Endothelial cell of umbilical vein (primary cell): ENCODE results near the gene DIP2B. TPM values are rescaled to one million over a fixed set of nuclear protein-coding genes. Genes with fewer than 3 reads are reported as not detected.

Source experiments
- BruUV-seq: library from RNA; stranded (reverse); fragments of 400-500 nt; replicated peaks from 2 replicates; lab custom pipeline; 2021; lab: Mats Ljungman, UMichigan
- CTCF ChIA-PET: fragments of 300-600, 350-600 bp; sonication (Branson Sonifier 250); formaldehyde crosslinking; loops from one replicate; lab custom pipeline; 2021; ENCODE audit warnings: antibody characterized with exemption, inconsistent platforms; lab: Charles Lee
- POLR2A ChIA-PET: fragments of 300-600, 350-600 bp; sonication (Branson Sonifier 250); formaldehyde crosslinking; loops from one replicate; lab custom pipeline; 2021; ENCODE audit warnings: antibody characterized with exemption, inconsistent platforms; lab: Charles Lee
- DNase-seq: peaks from one replicate; pipeline ENCODE4 v3.0.0-alpha.2; 2011; ENCODE audit warnings: low read depth, low spot score
- FAIRE-seq: peaks from 2 replicates; lab custom pipeline; 2011; peaks lifted over from hg19 to GRCh38; lab: Jason Lieb, UNC
- H2AFZ ChIP-seq: 2 replicates; pipeline ENCODE4 v1.6.0; 2012; ENCODE audit warnings: low read depth, low read length, control low read depth, inconsistent platforms
- H3K27ac ChIP-seq: 2 replicates; pipeline ENCODE4 v1.5.1; 2011; ENCODE audit warnings: low read depth, mild to moderate bottlenecking, control low read depth, low read length, moderate library complexity; ENCODE audit not compliant: insufficient read depth
- H3K27me3 ChIP-seq, 2 experiments: 2 replicates each; pipeline versions ENCODE4 v1.6.0 to v1.6.1; 2011; ENCODE audit warnings: low read length in 2 of 2, mixed read lengths in 1 of 2; ENCODE audit not compliant: control insufficient read depth in 2 of 2, insufficient read depth in 2 of 2
- H3K36me3 ChIP-seq, 2 experiments: 2 replicates in 1 of 2; 3 replicates in 1 of 2; pipeline ENCODE4 v1.5.1; 2011; ENCODE audit warnings: low read length in 2 of 2, mild to moderate bottlenecking in 1 of 2, moderate library complexity in 1 of 2; ENCODE audit not compliant: control insufficient read depth in 2 of 2, insufficient read depth in 2 of 2; ENCODE audit errors: extremely low read depth in 1 of 2
- H3K4me1 ChIP-seq: 3 replicates; pipeline ENCODE4 v1.5.1; 2011; ENCODE audit warnings: mild to moderate bottlenecking, low read length; ENCODE audit not compliant: control insufficient read depth, insufficient read depth; ENCODE audit errors: extremely low read depth
- H3K4me2 ChIP-seq: 2 replicates; pipeline ENCODE4 v1.6.1; 2011; ENCODE audit warnings: low read length, control low read depth, mixed read lengths; ENCODE audit not compliant: insufficient read depth
- H3K4me3 ChIP-seq, 3 experiments: fragments of 200-600 bp in 1 of 3; sonication (generic), shearing (Covaris generic) in 1 of 3; replicated peaks in 1 of 3; 2 replicates each; pipeline ENCODE4 v1.5.1; 2011 to 2016; ENCODE audit warnings: control low read depth in 3 of 3, low read length in 3 of 3, mild to moderate bottlenecking in 2 of 3, inconsistent platforms in 1 of 3, low read depth in 1 of 3, moderate library complexity in 1 of 3; ENCODE audit not compliant: insufficient read depth in 1 of 3
- H3K79me2 ChIP-seq: 2 replicates; pipeline ENCODE4 v1.6.0; 2012; ENCODE audit warnings: low read length, inconsistent platforms; ENCODE audit not compliant: control insufficient read depth, insufficient read depth
- H3K9ac ChIP-seq: replicated peaks from 2 replicates; pipeline ENCODE3; 2011; ENCODE audit warnings: low read length, control low read depth; ENCODE audit not compliant: insufficient read depth; ENCODE audit errors: extremely low read depth
- H3K9me1 ChIP-seq: replicated peaks from 3 replicates; pipeline ENCODE4 v1.6.0; 2011; ENCODE audit warnings: mild to moderate bottlenecking, low read length; ENCODE audit not compliant: control insufficient read depth, insufficient read depth; ENCODE audit errors: extremely low read depth
- H3K9me3 ChIP-seq: replicated peaks from 2 replicates; pipeline ENCODE4 v1.5.1; 2012; ENCODE audit warnings: low read length, inconsistent platforms; ENCODE audit not compliant: control insufficient read depth, insufficient read depth
- H4K20me1 ChIP-seq: replicated peaks from 2 replicates; pipeline ENCODE3; 2011; ENCODE audit warnings: mild to moderate bottlenecking, low read length; ENCODE audit not compliant: control insufficient read depth, insufficient read depth; ENCODE audit errors: extremely low read depth
- CTCF ChIP-seq, 2 donors: IDR thresholded peaks; 1 replicate in 1 of 2; 2 replicates in 1 of 2; pipeline ENCODE4 v1.5.1; 2011; ENCODE audit warnings: low read length in 2 of 2, mild to moderate bottlenecking in 2 of 2, moderate library complexity in 2 of 2, control low read depth in 1 of 2, inconsistent platforms in 1 of 2, low read depth in 1 of 2; ENCODE audit not compliant: insufficient read depth in 1 of 2; ENCODE audit errors: extremely low read depth in 1 of 2
- EZH2 ChIP-seq: IDR thresholded peaks from 2 replicates; pipeline ENCODE4 v1.6.1; 2012; ENCODE audit warnings: borderline replicate concordance, low read depth, mild to moderate bottlenecking, moderate library complexity, low read length, inconsistent platforms; ENCODE audit not compliant: severe bottlenecking
- FOS ChIP-seq: IDR thresholded peaks from 2 replicates; pipeline ENCODE4 v1.6.1; 2011; ENCODE audit warnings: mild to moderate bottlenecking, low read length, moderate library complexity, borderline replicate concordance; ENCODE audit not compliant: insufficient read depth
- GATA2 ChIP-seq: IDR thresholded peaks from 2 replicates; pipeline ENCODE4 v1.7.0; 2011; ENCODE audit warnings: low read depth, mild to moderate bottlenecking, moderate library complexity, mixed read lengths, low read length; ENCODE audit not compliant: insufficient read length, insufficient read depth
- JUN ChIP-seq: IDR thresholded peaks from 2 replicates; pipeline ENCODE4 v1.6.1; 2011; ENCODE audit warnings: borderline replicate concordance, low read depth; ENCODE audit not compliant: insufficient read length, insufficient read depth
- MAX ChIP-seq: IDR thresholded peaks from 2 replicates; pipeline ENCODE4 v1.6.1; 2011; ENCODE audit not compliant: insufficient read depth, insufficient read length
- MYC ChIP-seq: IDR thresholded peaks from one replicate; pipeline ENCODE4 v1.6.1; 2011; ENCODE audit warnings: mild to moderate bottlenecking, low read depth, low read length
- POLR2A ChIP-seq: IDR thresholded peaks from 2 replicates; pipeline ENCODE4 v1.6.1; 2012; ENCODE audit warnings: low read depth, mild to moderate bottlenecking, control low read depth, low read length
- POLR2AphosphoS5 ChIP-seq: IDR thresholded peaks from 2 replicates; pipeline ENCODE4 v1.6.1; 2012; ENCODE audit warnings: low read depth, mild to moderate bottlenecking, control low read depth, low read length, moderate library complexity; ENCODE audit not compliant: insufficient read depth
- dilution Hi-C: fragments of 300-500 bp; cut with MboI; formaldehyde crosslinking; loops from one replicate; pipeline ENCODE4 v1.15.0; 2019; ENCODE audit warnings: low sequenced_read_pairs; ENCODE audit not compliant: extremely low pct_ligation_motif_present
- intact Hi-C: fragments of 100-400 bp; cut with micrococcal nuclease; formaldehyde crosslinking; loops from one replicate; pipeline ENCODE4 v1.10.0; 2022
- polyA plus RNA-seq, 4 experiments: library from polyadenylated mRNA; depleted of rRNA in 3 of 4; stranded (reverse) in 3 of 4; unstranded in 1 of 4; fragments of >200 nt; gene quantifications; 2 replicates each; pipeline versions ENCODE4 v1.2.1 to v1.2.3, GENCODE V29; 2011 to 2012; ENCODE audit warnings: missing spikeins in 1 of 4
- total RNA-seq: library from RNA; stranded (reverse); gene quantifications from 2 replicates; pipeline ENCODE4 v1.2.3, GENCODE V29; 2021

Gene DIP2B
- total and polyA plus RNA-seq, 2 donors (not counting 3 experiments of a cell fraction or from before 2014, with no cell fraction given): 14.5 to 28.0 TPM

DNA sequence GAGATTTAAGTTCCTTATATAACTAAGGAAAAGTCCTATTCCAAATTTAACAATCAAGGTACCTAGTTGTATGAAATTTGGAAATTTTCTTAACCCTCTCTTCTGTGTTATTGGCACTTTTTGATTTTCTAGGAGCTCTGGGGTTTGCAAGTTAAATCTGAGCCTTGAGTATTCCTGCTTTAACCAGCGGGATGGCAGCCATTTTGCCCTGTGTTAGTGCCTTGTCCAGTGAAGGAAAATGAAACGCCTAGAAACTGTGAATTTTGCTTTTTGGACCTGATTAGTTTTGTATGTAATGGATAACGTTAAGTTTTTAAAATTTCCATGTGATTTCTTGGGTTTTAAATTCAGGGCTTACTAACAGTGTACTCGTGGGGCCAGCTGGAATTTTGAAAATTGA is 45.1 kb downstream of the DIP2B start:
- H3K27me3 ChIP-seq: no peaks in the 10 kb centered on the region
- TF ChIP-seq FOS (no peak), EZH2 (no peak), GATA2 (no peak), JUN (no peak), MAX (no peak), MYC (no peak), POLR2AphosphoS5 (no peak), POLR2A (no peak), CTCF (IDR thresholded peaks at IDR 0.05; ENCODE audit: extremely low read depth in 1 of 2, insufficient read depth in 1 of 2, low read depth in 1 of 2, low read length in 2 of 2) (no peak)
- H4K20me1 ChIP-seq: no peaks in the 10 kb centered on the region
- H3K79me2 ChIP-seq: peaks cover 32% of the 10 kb centered on the region
- CTCF ChIA-PET: interaction anchor here (1.2 to 2.0 kb wide), 5 partner anchors 12 to 88 kb away, joined by 3 to 6 read pairs (median 4); no protein-coding TSS in a partner anchor
- H2AFZ ChIP-seq: peak overlapping the region; percentile 30
- POLR2A ChIA-PET: no interaction called here
- H3K4me1 ChIP-seq: peaks cover 21% of the 10 kb centered on the region
- no peaks in the 10 kb centered on the region for H3K36me3 ChIP-seq
- DNase-seq (no peak), FAIRE-seq (peak; percentile 40)
- H3K9ac ChIP-seq: no peak overlapping the region
- intact Hi-C loops (no loop called here), dilution Hi-C loops (no loop called here)
- H3K27ac ChIP-seq: no peak overlapping the region
- H3K4me3 ChIP-seq: no peak overlapping the region
- H3K9me3 ChIP-seq: no peaks in the 10 kb centered on the region
- no peaks in the 10 kb centered on the region for H3K9me1 ChIP-seq
- BruUV-seq: no TSS peak
- peak overlapping the region; percentile 51 for H3K4me2 ChIP-seq
